Measurements from ENCODE around the gene GALNT10. TPM values are rescaled to one million over a fixed set of nuclear protein-coding genes. Genes with fewer than 3 reads are reported as not detected.

Gene GALNT10
- total RNA-seq, 1 donor: 17.7 TPM

DNA sequence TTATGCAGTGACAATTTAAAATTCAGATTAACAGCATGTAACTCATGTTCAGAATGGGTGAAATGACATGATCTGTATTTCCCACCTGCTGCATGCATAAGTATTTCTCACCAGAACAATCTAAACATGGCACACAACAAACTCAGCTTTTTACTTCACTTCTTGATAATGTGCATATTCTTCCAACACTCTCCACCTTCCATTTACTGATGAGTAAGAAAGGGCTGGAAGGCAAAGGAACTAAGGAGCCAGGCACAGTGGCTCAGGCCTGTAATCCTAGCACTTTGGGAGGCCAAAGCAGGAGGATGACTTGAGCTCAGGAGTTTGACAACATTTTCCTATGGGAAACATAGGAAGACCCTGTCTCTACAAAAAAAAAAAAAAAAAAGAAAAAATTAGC lies 219.5 kb downstream of the GALNT10 start:
- Histone ChIP-seq H3K27me3 (ENCODE audit: insufficient read depth, low read length) (no peaks in the 10 kb centered on the region), H3K9me3 (ENCODE audit: low read depth, low read length) (no peaks in the 10 kb centered on the region), H3K4me3 (ENCODE audit: low read length) (no peak overlapping the region), H3K4me1 (ENCODE audit: insufficient read depth, low read length) (peaks cover 6% of the 10 kb centered on the region)

DNA sequence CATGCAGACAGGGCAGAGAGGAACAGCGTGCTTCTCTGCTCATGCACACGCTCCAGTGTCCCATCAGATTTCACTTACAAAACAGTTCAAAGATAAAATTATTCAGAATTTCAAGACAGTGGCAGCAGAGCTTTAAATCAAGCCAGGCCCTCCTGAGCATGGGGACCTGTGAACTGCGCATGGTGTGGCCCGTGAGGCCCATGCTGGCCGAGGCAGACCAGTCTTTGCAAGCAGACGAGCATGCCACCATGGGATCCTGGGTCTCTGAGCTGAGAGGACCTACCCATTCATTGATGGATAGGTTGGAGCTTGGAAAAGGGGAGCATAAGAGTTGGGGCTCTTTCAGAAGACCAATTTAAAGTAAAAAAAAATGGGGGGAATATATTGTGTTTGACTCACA lies 220.3 kb downstream of the GALNT10 start:
- no peaks in the 10 kb centered on the region for H3K27me3 ChIP-seq (ENCODE audit: insufficient read depth, low read length)
- H3K9me3 ChIP-seq (ENCODE audit: low read depth, low read length): no peaks in the 10 kb centered on the region
- H3K4me3 ChIP-seq (ENCODE audit: low read length): no peak overlapping the region
- H3K4me1 ChIP-seq (ENCODE audit: insufficient read depth, low read length): no peaks in the 10 kb centered on the region

DNA sequence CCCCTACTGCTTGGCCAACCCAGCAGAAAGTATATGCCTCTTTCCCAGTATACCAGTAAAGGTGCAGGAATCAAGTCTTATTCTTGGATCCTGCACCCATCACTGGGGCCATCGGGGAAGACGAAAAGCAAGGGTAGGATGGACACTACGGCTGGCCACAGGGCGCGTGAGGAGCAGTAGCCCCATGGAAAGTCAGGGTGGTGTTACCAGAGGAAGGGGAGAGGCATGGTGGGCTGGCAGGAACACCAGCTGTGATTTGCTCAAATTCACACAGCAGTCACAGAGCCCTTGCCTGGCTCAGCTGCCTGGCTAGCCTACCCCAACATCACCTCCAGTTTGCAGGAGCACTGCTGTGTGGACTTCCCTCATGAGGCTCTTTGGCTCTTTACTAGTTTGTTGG lies 220.8 kb downstream of the GALNT10 start:
- Histone ChIP-seq H3K27me3 (ENCODE audit: insufficient read depth, low read length) (no peaks in the 10 kb centered on the region), H3K4me3 (ENCODE audit: low read length) (no peak overlapping the region), H3K4me1 (ENCODE audit: insufficient read depth, low read length) (no peaks in the 10 kb centered on the region), H3K9me3 (ENCODE audit: low read depth, low read length) (no peaks in the 10 kb centered on the region)

DNA sequence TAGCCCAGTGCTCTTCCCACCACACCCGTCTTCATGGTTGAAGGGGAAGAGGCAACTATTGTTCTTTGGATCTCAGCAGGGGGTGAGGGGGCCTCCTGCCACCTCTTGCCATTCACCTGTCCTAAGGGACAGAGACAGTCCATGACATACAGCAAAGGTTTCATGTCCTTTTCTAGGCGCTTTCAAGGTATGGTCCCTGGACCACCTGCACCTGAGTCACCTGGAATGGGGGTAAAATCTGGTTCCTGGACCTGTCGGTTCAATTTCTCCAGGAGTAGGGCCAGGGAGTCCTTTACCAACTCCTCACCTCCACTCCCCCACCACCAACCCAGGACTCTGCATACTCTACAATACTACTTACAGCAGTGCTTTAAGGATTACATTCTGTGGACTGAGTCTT lies 221.8 kb downstream of the GALNT10 start:
- H3K4me3 ChIP-seq (ENCODE audit: low read length): no peak overlapping the region
- no peaks in the 10 kb centered on the region for H3K27me3 ChIP-seq (ENCODE audit: insufficient read depth, low read length)
- H3K9me3 ChIP-seq (ENCODE audit: low read depth, low read length): no peaks in the 10 kb centered on the region
- H3K4me1 ChIP-seq (ENCODE audit: insufficient read depth, low read length): no peaks in the 10 kb centered on the region

DNA sequence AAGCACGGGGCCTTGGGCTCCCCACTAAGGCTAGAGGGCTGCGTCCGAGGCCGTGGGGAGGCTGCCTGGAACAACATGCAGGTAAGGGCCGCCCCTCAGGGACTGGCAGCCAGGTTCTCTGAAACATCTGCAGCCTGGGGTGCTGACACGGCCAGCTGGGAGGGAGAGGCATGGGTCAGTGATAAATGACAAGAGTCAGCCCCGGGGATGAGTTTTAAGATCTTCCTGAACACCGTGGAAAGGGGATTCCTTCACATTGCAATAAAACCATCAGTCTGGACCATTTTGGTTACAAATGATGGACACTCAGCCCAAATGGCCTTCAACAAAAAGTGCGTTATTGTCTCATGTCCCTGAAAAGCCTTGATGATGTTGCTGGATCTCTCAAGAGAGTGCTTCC lies 222.4 kb downstream of the GALNT10 start:
- H3K27me3 ChIP-seq (ENCODE audit: insufficient read depth, low read length): no peaks in the 10 kb centered on the region
- no peak overlapping the region for H3K4me3 ChIP-seq (ENCODE audit: low read length)
- no peaks in the 10 kb centered on the region for H3K4me1 ChIP-seq (ENCODE audit: insufficient read depth, low read length)
- no peaks in the 10 kb centered on the region for H3K9me3 ChIP-seq (ENCODE audit: low read depth, low read length)

DNA sequence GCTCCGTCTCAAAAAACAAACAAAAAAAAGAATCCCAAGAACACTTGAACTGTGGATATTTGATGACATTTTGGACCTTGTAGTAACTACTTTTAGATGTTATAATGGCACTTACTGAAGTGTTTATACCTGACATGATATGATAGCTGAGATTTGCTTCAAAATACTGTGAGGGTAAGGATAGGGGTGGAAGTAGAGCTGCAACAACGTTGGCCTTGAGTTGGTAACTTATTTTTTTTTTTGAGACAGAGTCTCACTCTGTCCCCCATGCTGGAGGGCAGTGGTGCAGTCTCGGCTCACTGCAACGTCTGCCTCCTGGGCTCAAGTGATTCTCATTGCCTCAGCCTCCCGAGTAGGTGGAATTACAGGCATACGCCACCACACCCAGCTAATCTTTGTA lies 224.6 kb downstream of the GALNT10 start:
- Histone ChIP-seq H3K9me3 (ENCODE audit: low read depth, low read length) (no peaks in the 10 kb centered on the region), H3K4me3 (ENCODE audit: low read length) (no peak overlapping the region), H3K27me3 (ENCODE audit: insufficient read depth, low read length) (no peaks in the 10 kb centered on the region), H3K4me1 (ENCODE audit: insufficient read depth, low read length) (no peaks in the 10 kb centered on the region)

DNA sequence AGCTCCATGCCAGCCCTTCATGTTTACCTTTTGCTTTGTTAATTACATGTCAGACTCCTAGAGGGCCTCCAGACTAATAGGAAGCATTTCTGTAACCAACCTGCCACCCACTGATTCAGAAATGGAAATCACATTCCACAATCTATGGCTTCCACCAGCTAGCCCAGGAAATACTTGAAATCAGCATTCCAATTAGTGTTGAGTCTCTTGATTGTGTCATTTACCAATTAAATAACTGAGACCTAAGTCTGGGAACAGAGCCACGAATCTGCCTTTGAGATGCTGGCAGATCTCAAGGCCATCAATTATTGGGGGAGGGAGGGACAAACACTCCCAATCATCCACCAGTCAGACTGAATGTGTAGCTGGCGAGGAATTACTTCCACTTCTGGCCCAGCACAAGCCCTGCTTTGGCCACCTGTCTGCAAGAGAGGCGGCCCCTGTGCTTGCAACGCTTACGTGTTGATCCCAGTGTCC lies 227.8 kb downstream of the GALNT10 start:
- H3K27me3 ChIP-seq (ENCODE audit: insufficient read depth, low read length): no peaks in the 10 kb centered on the region
- no peak overlapping the region for H3K4me3 ChIP-seq (ENCODE audit: low read length)
- H3K4me1 ChIP-seq (ENCODE audit: insufficient read depth, low read length): no peaks in the 10 kb centered on the region
- no peaks in the 10 kb centered on the region for H3K9me3 ChIP-seq (ENCODE audit: low read depth, low read length)

DNA sequence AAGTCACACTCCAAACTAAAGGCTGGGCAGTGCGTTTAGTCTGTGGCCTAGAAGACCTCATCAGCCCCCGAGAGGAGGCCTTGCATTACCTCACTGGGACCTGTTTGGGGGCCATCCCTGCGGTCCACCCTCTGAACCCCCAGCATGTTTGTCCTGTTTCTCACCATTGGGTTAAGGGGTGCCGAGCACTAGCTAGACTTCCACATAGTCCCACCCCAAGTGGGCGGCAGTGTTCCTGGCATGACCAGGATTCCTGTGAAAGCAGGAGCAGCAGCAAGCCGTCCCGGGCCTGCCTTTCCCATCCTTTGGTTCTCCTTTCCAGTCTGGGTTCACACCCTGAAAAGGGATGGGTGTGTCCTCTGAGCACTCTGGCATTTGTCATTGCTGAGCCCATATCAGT lies 228.7 kb downstream of the GALNT10 start:
- Histone ChIP-seq H3K4me3 (ENCODE audit: low read length) (no peak overlapping the region), H3K27me3 (ENCODE audit: insufficient read depth, low read length) (no peaks in the 10 kb centered on the region), H3K9me3 (ENCODE audit: low read depth, low read length) (no peaks in the 10 kb centered on the region), H3K4me1 (ENCODE audit: insufficient read depth, low read length) (no peaks in the 10 kb centered on the region)

DNA sequence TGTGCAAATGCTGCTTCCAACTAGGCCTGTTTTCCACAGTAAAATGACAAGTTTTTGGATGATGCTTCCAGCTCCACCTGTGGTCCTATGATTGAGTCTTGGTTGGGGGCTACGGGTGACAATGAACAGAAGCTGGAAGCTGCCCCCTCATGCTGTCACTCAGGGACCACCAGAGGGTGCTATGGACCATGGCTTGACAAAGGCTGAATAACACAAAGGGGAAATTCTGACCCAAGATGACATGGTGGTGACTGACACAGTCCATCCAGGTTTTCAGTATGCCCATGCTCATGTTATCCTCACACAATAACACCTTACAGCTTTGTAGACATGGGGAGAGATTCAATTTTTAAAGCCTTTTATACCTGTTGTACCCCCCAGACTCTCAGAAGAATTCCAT lies 231.3 kb downstream of the GALNT10 start:
- H3K4me1 ChIP-seq (ENCODE audit: insufficient read depth, low read length): no peaks in the 10 kb centered on the region
- H3K9me3 ChIP-seq (ENCODE audit: low read depth, low read length): no peaks in the 10 kb centered on the region
- no peaks in the 10 kb centered on the region for H3K27me3 ChIP-seq (ENCODE audit: insufficient read depth, low read length)
- H3K4me3 ChIP-seq (ENCODE audit: low read length): no peak overlapping the region

DNA sequence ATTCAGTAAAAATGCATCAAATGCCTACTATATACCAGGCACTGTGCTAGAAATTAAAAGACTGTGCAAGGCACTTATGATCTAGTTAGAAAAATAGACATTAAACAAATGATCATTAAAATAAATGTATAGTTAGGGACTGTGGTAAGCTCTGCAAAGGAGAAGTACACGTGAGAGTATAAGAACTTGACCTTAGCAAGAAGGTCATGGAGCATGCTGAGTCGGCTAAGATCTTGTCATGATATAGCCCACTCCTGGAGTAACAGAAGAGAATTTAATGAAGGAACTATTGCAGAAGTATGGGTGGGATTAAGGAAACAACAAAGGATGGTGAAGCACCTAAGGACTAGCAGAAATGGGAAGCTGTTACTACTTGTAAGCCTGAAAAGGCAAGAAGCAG lies 231.8 kb downstream of the GALNT10 start:
- H3K9me3 ChIP-seq (ENCODE audit: low read depth, low read length): no peaks in the 10 kb centered on the region
- no peak overlapping the region for H3K4me3 ChIP-seq (ENCODE audit: low read length)
- no peaks in the 10 kb centered on the region for H3K4me1 ChIP-seq (ENCODE audit: insufficient read depth, low read length)
- no peaks in the 10 kb centered on the region for H3K27me3 ChIP-seq (ENCODE audit: insufficient read depth, low read length)

DNA sequence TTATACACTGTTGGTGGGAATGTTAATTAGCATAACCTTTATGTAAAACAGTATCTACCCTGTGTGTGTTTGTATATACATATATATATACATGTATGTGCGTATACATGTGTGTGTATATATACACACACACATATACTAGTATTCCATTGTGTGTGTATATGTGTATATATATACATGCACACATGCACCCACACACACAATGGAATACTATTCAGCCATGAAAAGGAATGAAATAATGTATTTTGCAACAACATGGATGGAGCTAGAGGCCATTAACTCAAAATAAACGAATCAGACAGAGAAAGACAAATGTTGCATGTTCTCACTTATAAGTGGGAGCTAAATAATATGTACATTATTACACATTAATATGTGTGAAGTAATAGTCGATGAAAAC lies 237.7 kb downstream of the GALNT10 start:
- Histone ChIP-seq H3K4me1 (ENCODE audit: insufficient read depth, low read length) (no peaks in the 10 kb centered on the region), H3K9me3 (ENCODE audit: low read depth, low read length) (no peaks in the 10 kb centered on the region), H3K4me3 (ENCODE audit: low read length) (no peak overlapping the region), H3K27me3 (ENCODE audit: insufficient read depth, low read length) (no peaks in the 10 kb centered on the region)

DNA sequence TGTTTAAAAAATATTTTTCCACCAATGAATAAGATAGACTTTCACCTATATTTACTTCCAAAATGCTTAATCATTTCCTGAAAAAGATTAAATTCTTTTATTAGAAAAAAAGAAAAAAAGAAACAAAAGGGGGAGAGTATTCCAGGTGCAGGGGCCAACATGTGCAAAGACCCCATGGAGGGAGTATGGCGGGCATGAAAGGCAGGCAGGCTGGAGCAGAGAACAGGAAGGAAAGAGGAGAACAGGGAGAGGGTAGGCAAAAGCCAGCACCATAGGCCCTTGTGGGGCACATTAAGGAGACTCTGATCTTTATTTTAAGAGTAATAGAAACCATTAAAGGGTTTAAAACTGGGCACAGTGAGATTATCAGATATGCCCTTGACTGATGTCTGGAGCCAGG lies 238.8 kb downstream of the GALNT10 start:
- Histone ChIP-seq H3K27me3 (ENCODE audit: insufficient read depth, low read length) (no peaks in the 10 kb centered on the region), H3K4me1 (ENCODE audit: insufficient read depth, low read length) (no peaks in the 10 kb centered on the region), H3K9me3 (ENCODE audit: low read depth, low read length) (no peaks in the 10 kb centered on the region), H3K4me3 (ENCODE audit: low read length) (no peak overlapping the region)

DNA sequence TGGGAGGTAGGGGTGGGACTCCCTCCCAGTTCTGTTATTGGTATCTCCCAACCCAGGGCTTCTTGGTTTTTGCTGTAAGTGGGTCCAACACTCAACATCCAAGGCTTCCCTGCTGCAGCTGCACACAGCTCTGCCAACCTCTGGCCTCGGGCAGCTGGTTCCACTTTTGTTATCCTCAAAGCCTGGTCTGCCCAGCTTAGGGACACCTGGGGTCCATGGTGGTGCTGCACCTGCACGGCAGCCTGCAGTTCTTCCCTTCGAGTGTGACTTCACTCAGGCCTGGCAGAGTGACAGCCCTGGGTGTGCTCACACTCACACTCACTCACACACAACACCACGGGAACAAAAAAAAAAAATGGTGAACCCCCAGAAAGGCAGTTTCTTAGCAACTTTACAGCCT lies 239.9 kb downstream of the GALNT10 start:
- Histone ChIP-seq H3K9me3 (ENCODE audit: low read depth, low read length) (no peaks in the 10 kb centered on the region), H3K4me3 (ENCODE audit: low read length) (no peak overlapping the region), H3K4me1 (ENCODE audit: insufficient read depth, low read length) (no peaks in the 10 kb centered on the region), H3K27me3 (ENCODE audit: insufficient read depth, low read length) (no peaks in the 10 kb centered on the region)

DNA sequence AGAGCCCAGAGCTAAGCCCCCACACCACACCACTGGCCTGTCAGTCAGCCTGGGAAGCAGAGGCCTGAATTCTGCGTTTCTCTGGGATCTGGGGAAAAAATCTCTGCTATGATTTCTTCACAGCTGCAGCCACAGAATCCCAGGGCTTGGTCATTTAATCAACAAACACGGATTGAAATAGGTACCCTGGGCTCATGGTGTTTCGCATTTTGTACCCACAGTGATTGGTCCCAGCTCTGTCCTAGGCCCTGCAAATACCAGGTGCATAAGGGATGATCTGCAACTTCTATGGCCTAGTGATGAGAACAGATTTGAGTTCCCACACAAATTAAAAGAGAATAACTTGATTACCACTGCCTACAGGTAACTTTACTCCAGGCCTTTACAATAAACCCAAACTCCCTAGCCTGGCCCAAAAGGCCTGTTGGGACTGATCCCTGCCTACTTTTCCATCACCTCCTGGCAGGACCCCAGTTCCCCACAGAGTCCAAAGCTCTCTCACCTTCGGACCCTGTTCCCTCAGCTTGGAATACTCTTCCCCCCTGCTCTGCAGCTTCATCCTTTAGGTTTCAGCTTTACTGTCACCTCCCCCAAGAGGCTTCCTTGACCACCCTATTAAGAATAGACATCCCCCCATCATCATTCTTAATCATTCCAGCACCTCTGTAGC lies 240.6 kb downstream of the GALNT10 start:
- H3K4me1 ChIP-seq (ENCODE audit: insufficient read depth, low read length): no peaks in the 10 kb centered on the region
- H3K4me3 ChIP-seq (ENCODE audit: low read length): no peak overlapping the region
- no peaks in the 10 kb centered on the region for H3K9me3 ChIP-seq (ENCODE audit: low read depth, low read length)
- H3K27me3 ChIP-seq (ENCODE audit: insufficient read depth, low read length): no peaks in the 10 kb centered on the region

DNA sequence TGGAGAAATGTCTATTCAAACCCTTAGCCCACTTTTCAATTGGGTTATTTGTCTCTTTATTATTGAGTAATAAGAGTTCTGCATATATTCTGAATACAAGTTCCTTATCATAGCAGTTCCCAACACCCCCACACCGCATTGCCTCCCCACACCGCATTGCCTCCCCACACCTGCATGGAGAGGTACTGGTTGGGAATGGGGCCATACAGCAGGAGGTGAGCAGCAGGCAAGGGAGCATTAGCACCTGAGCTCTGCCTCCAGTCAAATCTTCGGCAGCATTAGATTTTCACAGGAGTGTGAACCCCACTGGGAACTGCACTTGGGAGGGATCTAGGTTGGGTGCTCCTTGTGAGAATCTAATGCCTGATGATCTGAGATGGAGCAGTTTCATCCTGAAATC lies 244.7 kb downstream of the GALNT10 start:
- H3K27me3 ChIP-seq (ENCODE audit: insufficient read depth, low read length): no peaks in the 10 kb centered on the region
- H3K9me3 ChIP-seq (ENCODE audit: low read depth, low read length): no peaks in the 10 kb centered on the region
- no peak overlapping the region for H3K4me3 ChIP-seq (ENCODE audit: low read length)
- H3K4me1 ChIP-seq (ENCODE audit: insufficient read depth, low read length): no peaks in the 10 kb centered on the region

DNA sequence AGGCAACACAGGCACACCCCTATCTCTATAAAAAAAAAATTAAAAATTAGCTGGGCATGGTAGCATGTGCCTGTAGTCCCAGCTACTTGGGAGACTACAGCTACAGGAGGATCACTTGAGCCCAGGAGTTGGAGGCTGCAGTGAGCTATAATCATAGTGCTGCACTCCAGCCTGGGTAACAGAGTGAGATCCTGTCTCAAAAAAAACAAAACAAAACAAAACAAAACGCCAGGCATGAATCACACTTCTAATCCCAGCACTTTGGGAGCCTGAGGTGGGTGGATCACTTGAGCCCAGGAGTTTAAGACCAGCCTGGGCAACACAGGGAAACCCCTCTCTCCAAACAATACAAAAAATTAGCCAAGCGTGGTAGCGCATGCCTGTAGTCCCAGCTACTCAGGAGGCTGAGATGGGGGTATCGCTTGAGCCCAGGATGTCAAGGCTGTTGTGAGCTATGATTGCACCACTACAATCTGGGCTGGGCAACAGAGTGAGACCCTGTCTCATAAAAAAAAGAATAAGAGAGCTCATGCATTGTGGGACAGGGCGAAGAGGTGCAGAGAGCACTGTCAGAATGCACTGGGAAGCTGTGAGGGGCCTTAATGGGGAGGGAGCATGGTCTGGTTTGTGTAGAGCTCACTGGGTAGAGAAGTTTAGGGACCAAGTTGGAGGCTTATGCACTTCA lies 246.9 kb downstream of the GALNT10 start:
- no peaks in the 10 kb centered on the region for H3K27me3 ChIP-seq (ENCODE audit: insufficient read depth, low read length)
- H3K9me3 ChIP-seq (ENCODE audit: low read depth, low read length): no peaks in the 10 kb centered on the region
- no peaks in the 10 kb centered on the region for H3K4me1 ChIP-seq (ENCODE audit: insufficient read depth, low read length)
- H3K4me3 ChIP-seq (ENCODE audit: low read length): no peak overlapping the region

Measured in mononuclear cell (primary cell).